ENCODE data around the gene SLC8A2.

- TF ChIP-seq EZH2 (IDR thresholded peaks at IDR 0.05; ENCODE audit: borderline replicate concordance, insufficient read depth, low read length, poor library complexity, severe bottlenecking) (no peak), EP300 (conservative IDR thresholded peaks at IDR 0.05; ENCODE audit: poor library complexity, severe bottlenecking) (no peak), POLR2AphosphoS5 (IDR thresholded peaks at IDR 0.05) (no peak), RAD21 (conservative IDR thresholded peaks at IDR 0.05) (no peak), MXI1 (conservative IDR thresholded peaks at IDR 0.05; ENCODE audit: poor library complexity, severe bottlenecking) (no peak), TAF1 (IDR thresholded peaks at IDR 0.05; ENCODE audit: low read depth) (no peak), SMC3 (conservative IDR thresholded peaks at IDR 0.05; ENCODE audit: poor library complexity) (no peak)
- TF ChIP-seq, protein P1, sequence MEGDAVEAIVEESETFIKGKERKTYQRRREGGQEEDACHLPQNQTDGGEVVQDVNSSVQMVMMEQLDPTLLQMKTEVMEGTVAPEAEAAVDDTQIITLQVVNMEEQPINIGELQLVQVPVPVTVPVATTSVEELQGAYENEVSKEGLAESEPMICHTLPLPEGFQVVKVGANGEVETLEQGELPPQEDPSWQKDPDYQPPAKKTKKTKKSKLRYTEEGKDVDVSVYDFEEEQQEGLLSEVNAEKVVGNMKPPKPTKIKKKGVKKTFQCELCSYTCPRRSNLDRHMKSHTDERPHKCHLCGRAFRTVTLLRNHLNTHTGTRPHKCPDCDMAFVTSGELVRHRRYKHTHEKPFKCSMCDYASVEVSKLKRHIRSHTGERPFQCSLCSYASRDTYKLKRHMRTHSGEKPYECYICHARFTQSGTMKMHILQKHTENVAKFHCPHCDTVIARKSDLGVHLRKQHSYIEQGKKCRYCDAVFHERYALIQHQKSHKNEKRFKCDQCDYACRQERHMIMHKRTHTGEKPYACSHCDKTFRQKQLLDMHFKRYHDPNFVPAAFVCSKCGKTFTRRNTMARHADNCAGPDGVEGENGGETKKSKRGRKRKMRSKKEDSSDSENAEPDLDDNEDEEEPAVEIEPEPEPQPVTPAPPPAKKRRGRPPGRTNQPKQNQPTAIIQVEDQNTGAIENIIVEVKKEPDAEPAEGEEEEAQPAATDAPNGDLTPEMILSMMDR (IDR thresholded peaks at IDR 0.05; ENCODE audit: poor library complexity, severe bottlenecking): no peak
- TF ChIP-seq, protein P2, sequence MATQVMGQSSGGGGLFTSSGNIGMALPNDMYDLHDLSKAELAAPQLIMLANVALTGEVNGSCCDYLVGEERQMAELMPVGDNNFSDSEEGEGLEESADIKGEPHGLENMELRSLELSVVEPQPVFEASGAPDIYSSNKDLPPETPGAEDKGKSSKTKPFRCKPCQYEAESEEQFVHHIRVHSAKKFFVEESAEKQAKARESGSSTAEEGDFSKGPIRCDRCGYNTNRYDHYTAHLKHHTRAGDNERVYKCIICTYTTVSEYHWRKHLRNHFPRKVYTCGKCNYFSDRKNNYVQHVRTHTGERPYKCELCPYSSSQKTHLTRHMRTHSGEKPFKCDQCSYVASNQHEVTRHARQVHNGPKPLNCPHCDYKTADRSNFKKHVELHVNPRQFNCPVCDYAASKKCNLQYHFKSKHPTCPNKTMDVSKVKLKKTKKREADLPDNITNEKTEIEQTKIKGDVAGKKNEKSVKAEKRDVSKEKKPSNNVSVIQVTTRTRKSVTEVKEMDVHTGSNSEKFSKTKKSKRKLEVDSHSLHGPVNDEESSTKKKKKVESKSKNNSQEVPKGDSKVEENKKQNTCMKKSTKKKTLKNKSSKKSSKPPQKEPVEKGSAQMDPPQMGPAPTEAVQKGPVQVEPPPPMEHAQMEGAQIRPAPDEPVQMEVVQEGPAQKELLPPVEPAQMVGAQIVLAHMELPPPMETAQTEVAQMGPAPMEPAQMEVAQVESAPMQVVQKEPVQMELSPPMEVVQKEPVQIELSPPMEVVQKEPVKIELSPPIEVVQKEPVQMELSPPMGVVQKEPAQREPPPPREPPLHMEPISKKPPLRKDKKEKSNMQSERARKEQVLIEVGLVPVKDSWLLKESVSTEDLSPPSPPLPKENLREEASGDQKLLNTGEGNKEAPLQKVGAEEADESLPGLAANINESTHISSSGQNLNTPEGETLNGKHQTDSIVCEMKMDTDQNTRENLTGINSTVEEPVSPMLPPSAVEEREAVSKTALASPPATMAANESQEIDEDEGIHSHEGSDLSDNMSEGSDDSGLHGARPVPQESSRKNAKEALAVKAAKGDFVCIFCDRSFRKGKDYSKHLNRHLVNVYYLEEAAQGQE (IDR thresholded peaks at IDR 0.05; ENCODE audit: borderline replicate concordance): no peak
These were observed 40.0 kb upstream of the SLC8A2 start for GRCh38 chr19:47511681-47512080.
